DOHH2 (cell line): ENCODE measurements around the gene PIAS1.

ENCODE experiments used
- CTCF ChIP-seq: fragments of 200-600 bp; sonication (generic); IDR thresholded peaks from one replicate; pipeline ENCODE4 v1.5.1; 2014; ENCODE audit warnings: antibody characterized with exemption, mild to moderate bottlenecking, low read depth, low read length; ENCODE audit not compliant: poor library complexity, severe bottlenecking
- EZH2phosphoT487 ChIP-seq: fragments of 200-600 bp; sonication (generic); IDR thresholded peaks from 2 replicates; pipeline ENCODE4 v1.6.1; 2017; ENCODE audit warnings: borderline replicate concordance, mild to moderate bottlenecking, antibody characterized with exemption, low read length, moderate library complexity, mixed read lengths

- no peak for TF ChIP-seq CTCF
- no peak for TF ChIP-seq EZH2phosphoT487
Measured at GRCh38 chr15:68223171-68223570, 169.1 kb downstream of the PIAS1 start.
